Mononuclear cell (primary cell): ENCODE results near the gene UPF1. TPM values are rescaled to one million over a fixed set of nuclear protein-coding genes. Genes with fewer than 3 reads are reported as not detected.
"Not testable (repeated sequence)": the region's sequence is repeated elsewhere in the genome, so short reads cannot be mapped to it uniquely, and the experiment has no call there.

Experiments
- H3K27me3 ChIP-seq: 2 replicates; pipeline ENCODE4 v1.6.0; 2011; ENCODE audit warnings: low read length, control low read depth; ENCODE audit not compliant: insufficient read depth
- H3K4me1 ChIP-seq: 2 replicates; pipeline ENCODE4 v1.5.1; 2011; ENCODE audit warnings: mild to moderate bottlenecking, low read length, control low read depth; ENCODE audit not compliant: insufficient read depth
- H3K4me3 ChIP-seq: 2 replicates; pipeline ENCODE4 v1.5.1; 2011; ENCODE audit warnings: mild to moderate bottlenecking, low read length, moderate library complexity
- H3K9me3 ChIP-seq: 2 replicates; pipeline ENCODE4 v1.5.1; 2011; ENCODE audit warnings: low read depth, mild to moderate bottlenecking, control low read depth, low read length
- total RNA-seq: library from RNA; depleted of rRNA; stranded (reverse); fragments of >200 nt; gene quantifications from one replicate; pipeline ENCODE4 v1.2.3, GENCODE V29; 2012

The UPF1 gene
- total RNA-seq, 1 donor = 66.1 TPM

DNA sequence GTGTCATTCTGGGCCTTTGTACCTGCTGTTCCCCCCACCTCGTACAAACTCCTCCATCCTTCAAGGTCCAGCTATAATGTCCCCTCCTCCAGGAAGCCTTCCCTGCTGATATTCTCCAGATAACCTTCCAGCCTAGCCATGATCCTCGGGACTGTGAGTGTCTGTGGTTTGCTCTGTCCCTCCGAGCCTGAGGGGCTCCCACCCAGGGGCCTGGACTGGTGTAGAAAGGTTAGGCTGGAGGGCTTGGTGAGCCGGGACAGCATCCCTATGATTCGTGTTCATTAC, 37.8 kb upstream of the UPF1 start:
- peaks cover 61% of the 10 kb centered on the region for H3K27me3 ChIP-seq
- H3K4me1 ChIP-seq = peaks cover 19% of the 10 kb centered on the region
- H3K4me3 ChIP-seq = no peak overlapping the region
- H3K9me3 ChIP-seq = no peaks in the 10 kb centered on the region

DNA sequence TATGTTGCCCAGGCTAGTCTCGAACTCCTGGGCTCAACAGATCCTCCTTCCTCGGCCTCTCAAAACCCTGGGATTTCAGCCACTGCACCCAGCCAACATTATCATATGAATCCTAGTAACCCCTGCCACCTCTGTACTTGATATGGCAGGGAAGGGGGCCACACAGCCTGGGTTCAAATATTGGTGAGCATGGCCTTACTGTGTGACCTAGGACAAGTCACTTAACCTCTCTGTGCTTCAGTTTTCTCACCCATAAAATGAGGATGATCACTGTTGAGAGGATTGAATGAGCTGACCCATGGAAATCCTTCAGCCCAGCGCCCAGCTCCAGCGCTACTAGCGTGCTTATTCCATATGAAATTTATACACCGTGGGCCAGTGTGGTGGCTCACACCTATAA, 37.1 kb upstream of the UPF1 start:
- Histone ChIP-seq H3K4me1 (peaks cover 12% of the 10 kb centered on the region), H3K27me3 (peaks cover 57% of the 10 kb centered on the region), H3K4me3 (no peak overlapping the region), H3K9me3 (no peaks in the 10 kb centered on the region)

DNA sequence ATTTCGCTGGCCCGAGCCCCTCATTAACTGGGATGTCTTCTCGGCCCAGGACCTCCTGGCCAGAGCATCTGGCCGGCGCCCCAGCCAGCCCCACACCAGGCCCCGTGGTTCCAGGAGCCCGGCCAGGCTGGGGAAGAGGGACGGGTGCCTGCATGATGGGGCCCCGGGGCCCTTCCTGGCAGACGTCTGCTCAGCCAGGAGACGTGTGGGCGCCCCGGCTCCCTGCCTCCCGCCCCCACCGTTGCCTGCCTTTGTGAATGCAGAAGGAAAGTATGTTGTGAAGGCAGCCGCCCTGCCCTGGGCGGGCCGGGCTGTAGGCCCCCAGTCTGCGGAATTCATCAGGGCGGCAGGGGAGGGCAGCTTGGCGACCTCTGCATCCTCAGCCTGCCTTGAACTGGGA, 36.2 kb upstream of the UPF1 start:
- H3K27me3 ChIP-seq = peaks cover 53% of the 10 kb centered on the region
- no peak overlapping the region for H3K4me3 ChIP-seq

DNA sequence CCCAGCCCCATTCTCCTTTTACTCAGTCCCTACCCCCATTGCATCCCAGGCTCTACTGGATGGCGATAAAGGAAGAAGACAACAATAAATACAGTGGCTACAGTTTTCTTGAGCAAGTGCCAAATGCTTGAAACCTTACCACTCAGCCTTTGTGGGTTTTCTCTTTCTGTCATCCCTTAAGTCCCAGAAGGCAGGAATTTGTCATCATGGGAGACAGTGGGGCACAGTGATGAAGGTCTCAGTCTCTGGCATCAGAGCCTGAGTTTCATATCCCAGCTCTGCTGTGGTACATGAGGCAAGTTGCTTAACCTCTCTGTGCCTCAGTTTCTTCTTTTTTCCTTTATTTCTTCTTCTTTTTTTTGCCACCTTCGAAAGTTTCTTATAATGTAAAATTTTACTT, 35.5 kb upstream of the UPF1 start:
- H3K27me3 ChIP-seq = peaks cover 46% of the 10 kb centered on the region

More for the DNA sequence above, 36.2 kb upstream of the UPF1 start:
- H3K4me1 ChIP-seq = peaks cover 5% of the 10 kb centered on the region
- H3K9me3 ChIP-seq = no peaks in the 10 kb centered on the region

DNA sequence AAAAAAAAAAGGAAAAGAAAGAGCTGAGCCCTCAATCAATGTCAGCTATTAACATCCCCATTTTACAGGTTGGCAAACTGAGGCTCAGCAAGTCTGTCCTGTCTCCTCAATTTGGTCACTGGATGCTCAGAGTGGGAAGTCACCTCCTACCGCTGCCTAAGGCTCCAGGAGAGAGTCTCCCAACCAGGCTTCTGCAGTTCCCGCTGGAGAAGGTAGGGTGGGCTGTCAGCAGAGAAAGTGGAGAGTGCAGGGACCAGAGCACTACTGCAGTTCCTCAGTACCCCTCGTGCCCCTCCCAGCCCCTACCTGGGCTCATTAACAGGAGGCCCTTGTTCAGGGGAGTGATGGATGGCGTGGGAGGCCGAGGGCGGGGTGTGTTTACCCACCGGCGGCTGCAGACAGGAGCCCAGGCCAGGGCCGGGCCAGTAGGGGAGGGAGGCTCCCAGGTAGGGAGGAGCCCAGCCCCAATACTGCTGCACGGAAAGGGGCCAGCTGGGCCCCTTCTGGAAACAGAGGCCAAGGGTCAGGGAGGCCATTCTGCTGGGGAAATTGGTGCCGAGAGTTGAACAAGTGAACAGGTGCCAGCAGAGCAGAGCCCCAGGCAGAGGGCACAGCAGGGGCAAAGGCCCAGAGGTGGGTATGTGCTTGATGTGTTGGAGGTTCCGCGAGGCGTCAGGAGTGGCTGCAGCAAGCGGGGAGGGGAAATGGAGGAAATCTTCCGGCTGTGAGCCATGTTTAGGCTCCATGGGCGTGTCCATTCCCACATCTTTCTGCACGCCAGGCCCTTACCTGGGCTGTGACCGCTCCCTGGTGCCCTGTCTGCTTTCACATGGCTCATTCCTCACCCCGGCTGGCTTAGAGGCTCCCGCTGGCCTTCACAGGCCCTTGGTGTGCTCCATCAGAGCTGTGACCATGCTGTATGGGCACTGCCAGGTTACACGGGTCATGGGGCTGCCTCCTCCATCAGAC, 33.1 kb upstream of the UPF1 start:
- Histone ChIP-seq H3K4me3 (no peak overlapping the region), H3K4me1 (no peaks in the 10 kb centered on the region), H3K9me3 (no peaks in the 10 kb centered on the region), H3K27me3 (peaks cover 24% of the 10 kb centered on the region)

More for the DNA sequence above, 35.5 kb upstream of the UPF1 start:
- Histone ChIP-seq H3K4me1 (no peaks in the 10 kb centered on the region), H3K9me3 (no peaks in the 10 kb centered on the region), H3K4me3 (no peak overlapping the region)

DNA sequence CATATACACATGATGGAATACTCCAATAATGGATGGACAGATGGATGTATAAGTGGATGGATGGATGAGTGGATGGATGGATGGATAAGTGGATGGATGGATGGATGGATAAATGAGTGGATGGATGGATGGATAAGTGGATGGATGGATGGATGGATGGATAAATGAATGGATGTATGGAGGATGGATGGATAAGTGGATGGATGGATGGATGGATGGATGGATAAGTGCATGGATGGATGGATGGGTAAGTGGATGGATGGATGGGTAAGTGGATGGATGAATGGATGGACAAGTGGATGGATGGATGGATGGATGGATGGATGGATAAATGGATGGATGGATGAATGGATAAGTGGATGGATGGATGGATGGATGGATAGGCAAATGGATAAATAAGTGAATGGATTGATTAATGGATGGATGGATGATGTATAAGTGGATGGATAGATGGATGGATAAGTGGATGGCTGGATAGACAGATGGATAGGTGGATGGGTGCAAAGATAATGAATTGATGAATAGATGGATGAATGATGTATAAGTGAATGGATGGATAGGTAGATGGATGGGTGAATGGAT, 32.3 kb upstream of the UPF1 start:
- Histone ChIP-seq H3K4me3 (no peak overlapping the region), H3K4me1 (no peaks in the 10 kb centered on the region), H3K27me3 (peaks cover 20% of the 10 kb centered on the region), H3K9me3 (no peaks in the 10 kb centered on the region)

DNA sequence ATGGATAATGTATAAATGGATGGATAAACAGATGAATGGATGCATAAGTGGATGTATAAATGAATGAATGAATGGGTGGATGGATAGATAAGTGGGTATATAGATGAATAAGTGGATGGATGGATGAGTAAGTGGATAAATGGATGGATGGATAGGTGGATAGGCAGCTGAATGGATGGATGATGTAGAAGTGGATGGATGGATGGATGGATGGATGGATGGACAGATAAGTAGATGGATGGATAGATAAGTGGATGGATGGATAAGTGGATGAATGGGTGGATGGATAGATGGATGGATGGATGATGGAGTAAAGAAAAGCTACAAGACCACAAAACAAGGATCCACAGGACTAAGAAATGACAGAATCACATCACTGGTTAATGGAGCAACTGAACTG, 31.7 kb upstream of the UPF1 start:
- Histone ChIP-seq H3K9me3 (no peaks in the 10 kb centered on the region), H3K4me3 (no peak overlapping the region), H3K4me1 (no peaks in the 10 kb centered on the region), H3K27me3 (peaks cover 16% of the 10 kb centered on the region)

DNA sequence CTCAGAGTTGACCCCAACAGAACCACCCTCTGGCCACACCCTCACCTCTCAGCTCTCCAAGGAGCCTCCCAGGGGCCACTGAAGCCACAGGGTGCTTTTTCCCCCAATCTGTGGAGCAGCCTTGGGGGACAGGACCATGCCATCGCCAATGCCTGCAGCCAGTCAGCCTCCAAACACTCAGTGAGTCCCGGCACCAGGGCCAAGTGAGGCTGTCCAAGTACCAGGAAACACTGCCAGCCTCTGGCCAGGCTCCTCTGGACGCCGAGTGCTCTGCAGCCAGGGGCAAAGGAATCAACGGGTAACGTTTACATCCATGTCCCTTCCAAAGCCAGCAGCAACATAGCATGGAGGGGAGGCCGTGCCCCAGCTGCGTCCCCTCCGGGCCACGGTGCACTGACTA, 31.1 kb upstream of the UPF1 start:
- no peaks in the 10 kb centered on the region for H3K4me1 ChIP-seq
- no peaks in the 10 kb centered on the region for H3K9me3 ChIP-seq
- peaks cover 13% of the 10 kb centered on the region for H3K27me3 ChIP-seq
- no peak overlapping the region for H3K4me3 ChIP-seq

DNA sequence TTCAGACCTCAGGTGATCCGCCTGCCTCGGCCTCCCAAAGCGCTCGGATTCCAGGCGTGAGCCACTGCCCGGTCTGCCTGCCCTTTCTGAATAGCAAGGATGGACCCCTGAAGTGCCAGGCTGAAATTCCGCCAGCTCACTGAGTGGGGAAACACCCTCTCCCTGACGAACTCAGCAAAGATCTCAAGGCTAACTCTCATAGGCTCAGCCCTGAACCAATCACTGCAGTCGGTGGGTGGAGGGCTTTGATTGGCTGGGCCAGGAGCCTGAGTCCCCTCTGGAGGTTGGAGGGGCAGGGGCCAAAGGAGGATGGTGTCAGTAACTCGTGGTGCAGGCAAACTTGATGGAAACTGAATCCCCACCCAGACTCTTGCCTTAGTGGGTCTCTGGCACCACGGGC, 29.4 kb upstream of the UPF1 start:
- H3K4me3 ChIP-seq = no peak overlapping the region
- H3K4me1 ChIP-seq = no peaks in the 10 kb centered on the region
- peaks cover 3% of the 10 kb centered on the region for H3K27me3 ChIP-seq
- no peaks in the 10 kb centered on the region for H3K9me3 ChIP-seq

DNA sequence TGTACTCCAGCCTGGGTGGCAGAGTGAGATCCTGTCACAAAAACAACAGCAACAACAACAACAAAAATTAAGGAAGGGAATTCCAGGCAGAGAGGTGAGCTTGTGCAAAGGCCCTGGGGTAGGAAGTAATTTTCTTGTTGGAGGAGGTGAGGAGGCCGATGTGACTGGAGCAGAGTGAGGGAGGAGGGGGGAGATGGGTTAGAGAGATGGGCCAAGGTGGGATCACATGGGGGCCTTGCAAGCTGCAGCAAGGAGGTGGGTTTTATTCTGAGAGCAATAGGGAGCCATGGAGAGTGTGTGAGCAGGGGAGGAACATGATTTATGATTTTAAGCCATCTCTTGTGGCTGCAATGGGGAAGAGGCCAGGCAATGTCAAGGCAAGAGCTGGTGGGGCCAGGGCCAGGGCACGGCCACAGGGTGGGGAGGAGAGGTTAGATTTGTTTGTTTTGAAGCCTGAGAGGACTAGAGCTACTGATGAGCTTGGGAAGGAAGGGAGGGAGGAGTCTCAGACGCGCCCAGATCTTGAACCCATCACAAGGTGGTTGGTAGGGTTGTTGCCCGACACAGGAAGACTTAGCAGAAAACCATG, 28.1 kb upstream of the UPF1 start:
- Histone ChIP-seq H3K4me1 (no peaks in the 10 kb centered on the region), H3K27me3 (no peaks in the 10 kb centered on the region), H3K9me3 (no peaks in the 10 kb centered on the region), H3K4me3 (no peak overlapping the region)

DNA sequence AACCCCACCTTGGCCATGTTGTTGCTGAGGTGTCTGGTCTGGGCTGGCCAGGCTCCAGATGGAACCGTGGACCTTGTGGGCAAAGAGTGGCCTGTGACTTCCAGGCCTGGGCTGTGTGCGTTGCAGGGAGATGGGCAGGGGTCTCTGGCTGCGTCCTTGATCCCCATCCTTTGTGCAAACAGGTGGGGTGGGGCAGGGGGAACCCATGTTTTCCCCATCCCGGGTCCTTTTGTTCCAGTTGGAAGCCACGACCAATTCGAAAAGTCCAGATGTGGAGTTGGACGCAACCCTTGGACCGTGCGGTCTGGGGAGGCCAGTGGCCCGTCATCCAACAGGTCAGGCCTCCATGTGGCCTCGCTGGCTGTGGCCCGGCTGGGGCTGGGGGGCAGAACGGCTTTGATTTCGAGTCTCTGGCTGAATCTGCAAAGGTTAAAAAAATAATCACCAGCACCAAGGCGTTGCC, 27.6 kb upstream of the UPF1 start:
- Histone ChIP-seq H3K9me3 (no peaks in the 10 kb centered on the region), H3K27me3 (no peaks in the 10 kb centered on the region), H3K4me1 (peaks cover 3% of the 10 kb centered on the region), H3K4me3 (no peak overlapping the region)

DNA sequence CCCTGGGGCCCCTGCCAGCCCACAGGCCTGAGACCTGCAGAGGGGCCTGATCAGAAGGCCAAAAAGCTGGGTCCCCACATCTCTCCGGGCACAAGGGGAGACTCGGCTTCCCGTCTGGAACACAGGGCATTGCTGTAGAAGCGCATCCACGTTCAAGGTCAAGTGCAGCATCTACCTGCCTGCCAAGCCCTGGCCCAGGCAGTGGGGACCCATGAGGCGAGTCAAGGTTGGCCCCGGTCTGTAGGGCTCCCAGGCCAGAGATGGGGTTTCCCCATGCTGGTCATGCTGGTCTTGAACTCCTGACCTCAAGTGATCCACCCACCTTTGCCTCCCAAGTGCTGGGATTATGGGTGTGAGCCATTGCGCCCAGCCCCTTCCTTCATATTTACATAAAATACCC, 27.1 kb upstream of the UPF1 start:
- H3K4me3 ChIP-seq = no peak overlapping the region
- no peaks in the 10 kb centered on the region for H3K27me3 ChIP-seq
- H3K9me3 ChIP-seq = no peaks in the 10 kb centered on the region
- peaks cover 7% of the 10 kb centered on the region for H3K4me1 ChIP-seq

DNA sequence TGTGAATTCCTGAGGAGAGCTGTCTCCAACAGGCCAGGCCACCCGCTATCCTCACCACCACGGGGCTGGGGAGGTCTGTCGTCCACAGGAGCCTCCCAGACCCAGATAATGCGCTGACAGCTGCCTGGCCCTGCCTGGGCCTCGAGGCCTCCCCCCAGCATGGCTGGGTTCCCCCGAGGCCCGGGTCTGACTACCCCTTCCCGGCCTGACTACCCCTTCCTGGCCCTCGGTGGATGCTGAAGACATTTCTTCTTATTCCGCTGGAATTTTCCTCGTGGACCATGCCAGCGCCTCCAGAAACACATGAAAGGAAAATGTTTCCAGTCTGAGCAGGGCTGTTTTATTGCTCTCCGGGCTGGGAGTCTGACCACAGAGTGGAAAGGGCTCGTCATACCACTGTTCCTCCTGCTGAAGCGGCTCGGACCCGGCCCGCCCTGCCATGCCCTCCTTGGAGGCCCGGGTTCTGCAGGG, 23.9 kb upstream of the UPF1 start:
- H3K9me3 ChIP-seq = no peaks in the 10 kb centered on the region
- peaks cover 8% of the 10 kb centered on the region for H3K4me1 ChIP-seq
- no peak overlapping the region for H3K4me3 ChIP-seq
- H3K27me3 ChIP-seq = no peaks in the 10 kb centered on the region

DNA sequence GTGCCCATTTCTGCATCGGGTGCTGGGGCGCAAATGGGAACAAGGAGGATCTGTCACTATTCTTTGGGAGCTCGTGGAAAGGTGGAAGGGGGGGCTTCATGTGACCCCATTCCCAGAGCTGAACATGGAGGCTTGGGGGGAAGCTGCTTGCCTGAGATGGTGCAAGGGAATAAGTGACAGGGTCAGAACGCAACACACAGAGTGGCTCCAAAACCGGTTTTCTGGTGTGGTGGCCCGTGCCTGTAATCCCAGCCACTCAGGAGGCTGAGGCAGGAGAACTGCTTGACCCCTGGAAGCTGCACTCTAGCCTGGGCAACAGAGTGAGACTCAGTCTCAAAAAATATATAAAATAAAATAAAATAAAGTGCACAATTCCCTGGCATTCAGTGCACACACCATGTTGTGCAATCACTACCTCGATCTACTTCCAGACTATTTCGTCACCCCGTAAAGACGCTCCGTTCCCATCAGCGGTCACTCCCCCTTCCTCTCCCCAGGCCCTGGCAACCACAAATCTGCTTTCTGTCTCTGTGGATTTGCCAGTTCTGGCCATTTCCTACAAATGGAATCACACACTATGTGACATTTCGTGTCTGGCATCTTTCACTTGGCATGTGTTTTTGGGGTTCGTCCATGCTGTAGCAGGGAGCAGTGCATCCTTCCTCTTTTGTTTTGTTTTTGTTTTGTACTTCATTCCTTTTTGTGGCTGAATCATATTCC, 22.4 kb upstream of the UPF1 start:
- H3K9me3 ChIP-seq = no peaks in the 10 kb centered on the region
- no peaks in the 10 kb centered on the region for H3K27me3 ChIP-seq
- H3K4me1 ChIP-seq = peaks cover 8% of the 10 kb centered on the region
- no peak overlapping the region for H3K4me3 ChIP-seq

DNA sequence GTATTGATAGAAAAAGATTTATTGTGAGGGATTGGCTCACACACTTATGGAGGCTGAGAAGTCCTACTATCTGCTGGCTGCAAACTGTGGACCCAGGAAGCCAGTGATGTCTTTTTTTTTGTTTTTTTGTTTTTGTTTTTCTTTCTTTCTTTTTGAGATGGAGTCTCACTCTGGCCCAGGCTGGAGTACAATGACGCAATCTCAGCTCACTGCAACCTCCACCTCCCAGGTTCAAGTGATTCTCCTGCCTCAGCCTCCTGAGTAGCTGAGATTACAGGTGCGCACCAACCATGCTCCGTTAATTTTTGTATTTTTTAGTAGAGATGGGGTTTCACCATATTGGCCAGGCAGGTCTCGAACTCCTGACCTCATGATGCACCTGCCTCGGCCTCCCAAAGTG, 20.1 kb upstream of the UPF1 start:
- H3K4me1 ChIP-seq, H3K9me3 ChIP-seq, H3K4me3 ChIP-seq, H3K27me3 ChIP-seq: not testable (repeated sequence)
